Measurements from ENCODE around the gene STRIP1.

DNA sequence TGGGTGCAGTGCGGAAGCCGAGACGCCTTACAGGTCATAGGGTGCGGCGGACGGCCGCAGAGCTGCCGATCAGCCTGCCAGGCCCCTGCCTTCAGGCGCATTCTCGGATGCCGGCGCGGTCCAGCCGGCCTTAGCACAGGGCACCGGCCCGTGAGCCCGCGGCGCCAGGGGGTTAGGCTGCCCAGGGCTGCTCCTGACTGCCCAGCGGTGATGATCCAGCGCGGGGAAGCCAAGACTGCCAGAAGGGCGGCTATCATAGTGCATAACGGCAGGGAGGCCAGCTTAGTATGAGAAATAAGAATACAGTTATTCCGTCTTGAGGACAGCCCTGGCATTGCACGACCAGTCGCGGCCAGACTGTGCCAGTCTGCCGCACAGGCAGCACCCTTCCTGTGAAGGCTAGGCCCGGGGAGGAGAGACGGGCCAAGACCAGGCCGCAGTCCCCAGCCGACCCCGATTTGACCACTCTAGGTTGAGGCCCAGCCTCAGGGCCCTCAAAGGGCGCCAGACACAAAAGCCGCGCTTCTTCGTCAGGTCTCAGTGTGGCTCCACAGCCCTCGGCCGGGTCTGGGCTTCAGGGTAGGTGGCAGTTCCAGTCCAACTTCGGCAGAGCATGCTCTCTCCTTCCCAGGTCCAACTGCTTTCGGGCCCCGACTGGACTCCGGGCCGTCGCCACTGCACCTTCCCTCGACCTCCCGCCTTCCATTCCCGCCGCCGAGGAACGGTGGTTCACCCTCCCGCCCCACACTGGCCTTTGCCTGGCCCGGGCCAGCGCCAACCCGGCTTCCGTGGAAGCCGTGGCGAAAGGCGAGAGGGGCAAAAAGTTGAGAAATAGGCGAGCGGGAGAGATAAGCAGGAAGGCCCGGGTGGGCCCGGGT is 35.2 kb downstream of the STRIP1 start:
- TF ChIP-seq POLR2A (IDR thresholded peaks at IDR 0.05; ENCODE audit: low read depth, low read length): no peak
- no peak for TF ChIP-seq POLR2AphosphoS5 (IDR thresholded peaks at IDR 0.05; ENCODE audit: low read depth, low read length)

Data from GM12891 (cell line).